HG03108 (cell line): ENCODE results near the gene DYSF.

Experiments used
- ATAC-seq: cut with Tn5 transposase; IDR thresholded peaks from one replicate; pipeline ENCODE4 v1.9.1; 2021; ENCODE audit warnings: moderate library complexity; ENCODE audit not compliant: unreplicated experiment

DYSF gene

DNA sequence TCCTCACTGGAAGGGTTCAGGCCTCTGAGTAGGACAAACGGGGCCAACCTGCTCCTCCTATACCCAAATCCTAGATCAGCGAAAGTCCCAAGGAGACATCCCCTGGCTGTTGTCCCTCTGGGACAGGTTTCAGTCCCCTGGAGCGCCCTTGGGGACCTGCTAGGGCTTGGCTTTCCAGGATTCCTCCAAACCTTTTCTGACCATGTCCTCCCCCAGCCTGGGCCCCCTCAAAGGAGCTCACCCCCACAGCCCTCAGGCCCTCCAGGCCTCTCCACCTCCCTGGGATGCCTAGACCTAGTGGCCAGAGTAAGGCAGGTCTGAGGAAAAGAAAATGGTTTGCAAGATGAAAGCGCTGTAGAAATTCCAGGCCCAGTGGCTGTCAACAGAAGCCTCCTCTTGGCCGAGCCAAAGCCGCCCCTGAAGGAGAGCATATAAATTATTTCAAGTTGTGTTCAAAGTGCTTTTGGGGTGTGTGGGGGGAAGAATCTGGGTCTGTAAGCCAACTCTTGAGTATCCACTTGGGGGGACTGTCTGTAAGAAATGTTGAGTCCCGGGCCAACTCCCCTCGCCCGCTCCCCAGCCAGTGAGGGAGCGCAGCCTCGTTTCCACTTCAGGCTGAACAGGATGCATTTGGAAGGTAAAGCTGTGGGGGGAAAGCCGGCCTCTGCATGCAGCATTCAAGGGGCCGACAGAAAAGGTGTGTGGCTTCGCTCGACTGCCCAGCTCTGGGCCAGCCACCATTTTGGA, 158.6 kb downstream of the DYSF start:
- no peak for ATAC-seq

- no peak for ATAC-seq
Observed at GRCh38 chr2:71612581-71613402, 159.4 kb downstream of the DYSF start.

DNA sequence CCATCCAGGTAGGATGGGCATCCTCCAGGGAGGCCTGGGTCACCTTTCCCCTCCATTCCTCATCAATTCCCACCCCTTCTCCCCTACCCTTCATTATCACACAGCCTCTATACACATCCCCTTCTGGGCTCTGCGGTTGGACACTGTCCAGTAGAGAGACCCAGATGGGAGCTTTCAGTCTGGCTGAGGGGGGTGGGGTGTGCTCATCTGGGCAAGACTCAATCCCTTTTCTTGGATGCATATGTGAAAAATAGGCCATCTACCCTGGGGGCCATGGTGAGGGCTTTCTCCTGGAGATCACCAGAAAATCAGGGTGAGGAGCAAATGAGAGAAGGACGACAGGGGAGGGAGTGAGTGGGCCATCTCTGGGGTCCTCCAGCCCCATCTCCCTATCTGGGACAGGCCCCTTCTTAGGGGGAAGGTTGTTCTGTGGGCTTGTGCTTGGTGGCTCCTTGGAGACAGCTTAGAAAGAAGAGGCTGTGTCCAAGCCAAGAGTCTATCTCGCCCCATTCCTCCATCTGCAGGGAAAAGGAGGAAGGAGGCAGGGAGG, 160.1 kb downstream of the DYSF start:
- no peak for ATAC-seq

GRCh38 chr2:71613953-71614925, 160.9 kb downstream of the DYSF start:
- no peak for ATAC-seq

GRCh38 chr2:71614976-71615766, 161.8 kb downstream of the DYSF start:
- ATAC-seq = no peak

DNA sequence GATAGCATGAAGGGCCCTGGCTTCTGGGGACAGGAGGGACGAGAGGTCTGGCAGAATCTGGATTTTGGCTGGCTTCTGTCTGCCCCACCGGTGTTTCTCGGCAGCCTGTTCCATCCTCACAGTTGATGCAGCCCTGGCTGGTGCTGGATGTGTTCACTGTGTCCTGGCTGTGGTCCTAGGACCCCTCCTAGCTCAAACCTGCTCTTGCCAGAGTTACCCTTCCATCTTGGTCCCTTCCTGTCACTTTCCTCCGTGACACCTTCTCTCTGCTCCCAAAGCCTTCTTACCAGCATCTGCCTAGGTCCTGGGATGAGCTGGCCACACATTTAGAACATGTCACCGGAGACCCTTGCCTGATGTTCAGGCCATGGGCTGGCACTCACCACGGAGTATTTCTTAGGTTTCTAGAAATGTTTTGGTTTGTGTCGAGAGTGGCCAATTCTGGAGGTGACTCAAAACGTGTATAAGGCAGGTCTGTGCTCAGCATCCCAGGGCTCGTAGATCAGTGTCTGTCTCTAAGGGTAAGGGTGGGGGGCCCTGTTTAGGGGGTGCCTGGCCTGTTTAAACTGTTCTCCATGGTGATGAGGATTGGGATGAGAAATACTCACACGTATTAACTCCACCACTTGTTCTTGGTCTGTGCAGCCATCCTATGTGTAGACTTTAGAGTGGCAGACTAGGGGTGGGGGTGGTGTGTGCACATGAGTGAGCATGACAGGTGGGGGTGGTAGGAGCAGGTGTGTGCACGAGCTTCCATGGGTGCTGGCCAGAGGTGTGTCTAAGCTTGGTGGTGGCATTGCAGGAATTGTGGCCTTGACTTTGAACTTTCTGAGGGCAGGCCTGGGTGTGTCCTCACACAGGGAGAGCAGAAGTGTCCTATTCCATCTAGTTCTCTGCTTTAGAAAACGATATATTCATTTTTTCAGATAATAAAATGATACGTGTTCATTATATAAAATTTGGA, 162.7 kb downstream of the DYSF start:
- ATAC-seq = no peak

DNA sequence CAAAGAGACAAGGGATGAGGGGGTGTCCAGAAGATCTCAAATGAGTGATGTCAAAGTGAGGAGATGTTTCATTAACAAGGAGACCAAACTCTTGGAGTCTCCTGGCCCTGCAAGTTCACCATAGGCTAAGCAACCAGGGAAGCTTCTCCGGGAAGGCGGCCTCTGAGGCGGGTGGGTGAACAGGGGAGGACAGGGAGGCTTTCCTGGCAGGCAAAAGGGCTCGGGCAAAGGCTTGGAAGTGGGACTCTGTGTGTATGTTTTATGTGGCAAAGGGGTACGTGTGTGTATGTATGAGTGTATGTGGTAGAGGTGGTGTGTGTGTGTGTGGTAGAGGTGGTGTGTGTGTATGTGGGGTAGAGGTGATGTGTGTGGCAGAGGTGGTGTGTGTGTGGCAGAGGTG, 163.9 kb downstream of the DYSF start:
- no peak for ATAC-seq

DNA sequence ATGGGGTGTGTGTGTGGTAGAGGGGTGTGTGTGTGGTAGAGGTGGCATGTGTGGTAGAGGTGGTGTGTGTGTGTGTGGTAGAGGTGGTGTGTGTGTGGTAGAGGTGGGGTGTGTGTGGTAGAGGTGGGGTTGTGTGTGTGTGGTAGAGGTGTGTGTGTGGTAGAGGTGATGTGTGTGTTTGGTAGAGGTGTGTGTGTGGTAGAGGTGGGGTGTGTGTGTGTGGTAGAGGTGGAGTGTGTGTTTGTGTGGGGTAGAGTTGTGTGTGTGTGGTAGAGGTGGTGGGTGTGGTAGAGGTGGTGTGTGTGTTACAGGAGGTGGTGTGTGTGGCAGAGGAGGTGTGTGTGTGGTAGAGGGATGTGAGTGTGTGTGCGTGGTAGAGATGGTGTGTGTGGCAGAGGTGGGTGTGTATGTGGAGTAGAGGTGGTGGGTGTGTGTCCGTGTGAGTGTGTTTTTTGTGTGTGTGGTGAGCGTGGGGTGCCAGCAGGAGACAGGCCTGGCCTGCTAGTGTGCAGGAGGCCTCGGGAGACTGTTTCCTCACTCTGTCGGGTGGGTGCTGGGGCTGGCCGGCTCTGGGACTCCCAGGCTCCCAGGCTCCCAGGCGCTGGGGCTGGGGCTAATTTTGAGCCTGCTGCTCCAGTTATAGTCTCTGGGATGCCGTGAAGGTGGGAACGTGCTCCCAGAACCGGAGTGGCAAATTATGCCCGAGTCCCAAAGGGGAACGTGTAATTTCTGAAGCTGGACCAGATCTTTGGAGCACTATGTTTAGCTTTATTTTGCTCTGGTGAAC, 165.2 kb downstream of the DYSF start:
- no peak for ATAC-seq

DNA sequence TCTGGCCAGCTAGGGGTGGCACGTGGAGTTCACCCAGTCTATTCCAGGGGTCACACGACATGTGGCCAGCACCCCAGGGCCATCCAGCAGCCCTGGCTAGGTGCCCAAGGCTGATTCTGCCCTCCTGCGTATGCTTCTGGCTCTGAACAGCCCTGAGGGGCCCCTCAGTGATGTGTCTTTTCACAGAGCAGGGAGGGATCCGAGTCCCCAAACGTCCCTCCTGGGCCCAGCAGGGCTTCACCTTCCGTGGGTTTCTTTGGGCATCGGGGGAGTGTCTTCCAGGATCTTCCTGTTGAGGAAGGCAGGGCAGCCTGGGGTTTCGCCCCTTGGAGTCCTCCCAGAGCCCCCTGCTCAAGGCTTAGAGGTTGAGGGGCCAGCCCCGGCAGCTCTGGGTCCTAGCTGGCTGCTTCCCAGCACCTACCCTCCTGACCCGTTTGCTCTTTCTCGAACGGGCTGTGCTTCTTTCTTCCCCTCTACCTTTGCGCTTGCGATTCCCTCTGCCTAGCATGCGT, 165.9 kb downstream of the DYSF start:
- ATAC-seq = no peak

- ATAC-seq = no peak
Observed at GRCh38 chr2:71620116-71620515, 166.8 kb downstream of the DYSF start.

DNA sequence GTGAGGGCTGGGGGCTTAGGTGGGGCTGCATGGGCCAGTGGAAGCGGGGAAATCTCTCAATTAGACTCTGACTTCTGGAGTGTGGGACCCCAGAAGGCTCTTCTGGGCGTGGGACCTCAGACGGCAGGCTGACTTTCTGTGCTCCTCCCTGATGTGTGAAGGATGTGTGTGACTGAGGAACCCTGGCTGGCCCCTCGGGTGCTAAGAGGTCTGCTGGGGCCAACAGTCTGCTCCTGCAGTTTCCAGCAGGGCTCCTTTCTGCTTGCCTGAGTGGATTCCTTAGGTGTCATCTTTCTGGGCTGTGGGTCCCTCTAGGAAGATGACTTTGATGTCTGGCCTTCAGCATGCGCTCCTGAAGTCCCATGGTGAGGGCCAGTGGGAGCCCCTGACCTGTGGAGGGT, 167.5 kb downstream of the DYSF start:
- no peak for ATAC-seq

DNA sequence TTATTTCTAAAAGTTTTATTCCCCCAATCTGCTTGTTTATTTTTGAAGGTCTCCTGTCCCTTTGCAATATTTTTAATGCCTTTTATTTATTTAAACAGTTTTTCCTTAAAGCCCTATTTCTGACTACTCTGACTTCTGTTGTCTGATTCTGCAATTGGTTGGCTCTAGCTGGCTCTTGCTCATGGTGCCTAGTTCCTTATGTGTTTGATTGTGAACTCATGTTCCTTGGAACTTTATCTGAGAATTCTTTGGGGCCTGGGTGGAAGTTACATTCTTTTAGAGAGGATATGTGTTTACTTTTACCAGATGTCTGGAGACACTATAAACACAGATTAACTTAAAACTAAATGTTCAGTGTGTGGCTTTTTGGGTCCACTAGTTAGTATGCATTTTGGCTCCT, 175.9 kb downstream of the DYSF start:
- no peak for ATAC-seq

- no peak for ATAC-seq
Observed at GRCh38 chr2:71629771-71630453, 176.6 kb downstream of the DYSF start.

DNA sequence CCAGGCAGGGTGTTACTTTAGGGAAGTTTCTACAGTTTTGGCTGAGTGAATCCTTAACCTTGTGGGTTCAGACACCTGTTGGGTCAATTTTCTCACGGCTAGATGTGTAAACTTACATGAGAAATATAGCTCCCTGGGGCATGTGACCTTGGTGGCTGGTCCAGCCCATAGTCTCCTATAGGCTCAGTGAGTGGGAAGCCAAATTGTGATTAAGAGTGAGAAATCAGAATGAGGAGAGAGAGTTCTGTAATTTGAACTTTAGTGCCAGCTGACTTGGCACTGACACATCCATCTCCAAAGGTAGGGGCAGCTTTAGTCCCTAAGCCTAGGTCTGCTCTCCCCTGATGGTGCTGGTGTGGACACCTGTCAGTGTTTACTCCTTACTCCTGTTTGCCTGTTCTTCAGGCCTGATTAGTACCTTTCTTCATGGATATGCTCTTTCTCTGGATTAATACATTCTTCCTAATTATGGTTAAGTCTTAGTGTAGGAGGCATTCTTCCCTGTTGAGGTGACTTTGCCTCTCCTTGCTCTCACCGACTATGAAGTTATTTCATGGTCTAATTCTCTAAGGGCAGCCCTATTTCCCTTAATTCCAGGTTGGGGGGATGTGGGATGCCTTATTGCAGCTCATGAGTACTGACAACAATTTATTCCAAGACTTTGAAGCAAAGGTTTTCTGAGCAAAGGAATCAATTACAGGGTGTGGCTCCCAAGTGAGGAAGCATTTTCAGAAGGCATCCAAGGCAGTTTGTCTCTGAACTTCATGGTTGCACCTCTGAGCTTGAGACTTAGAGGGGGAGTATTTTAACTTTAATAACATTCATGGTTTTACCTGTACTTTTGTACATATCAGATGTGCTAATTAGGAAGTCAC, 177.3 kb downstream of the DYSF start:
- ATAC-seq = no peak

- no peak for ATAC-seq
Observed at GRCh38 chr2:71631411-71631931, 178.1 kb downstream of the DYSF start.

- ATAC-seq = no peak
Observed at GRCh38 chr2:71633086-71633485, 179.7 kb downstream of the DYSF start.
